Naive thymus-derived CD8-positive, alpha-beta T cell (primary cell): ENCODE results near the gene TMTC3. TPM values are rescaled to one million over a fixed set of nuclear protein-coding genes. Genes with fewer than 3 reads are reported as not detected.

Experiments
- ATAC-seq, 2 donors: fragments of 150-1000 bp; cut with Tn5 transposase in 1 of 2; sonication (Bioruptor Pico), chemical (Tn5 transposase) in 1 of 2; 1 replicate in 1 of 2; 2 replicates in 1 of 2; pipeline ENCODE4 v1.10.0; 2021; ENCODE audit warnings: mild to moderate bottlenecking in 2 of 2, moderate library complexity in 2 of 2
- POLR2A ChIA-PET: fragments of 350-600 bp; sonication (Branson Sonifier 250); formaldehyde crosslinking; loops from one replicate; lab custom pipeline; 2021; ENCODE audit warnings: antibody characterized with exemption; lab: Charles Lee
- DNase-seq, 10 donors: peaks; one replicate each; pipeline versions ENCODE4 v3.0.0 to v3.0.0-alpha.2; 2020 to 2022
- H3K27ac Mint-ChIP-seq, 10 donors: one replicate each; pipeline ENCODE4 v1.8.0; 2020 to 2022; ENCODE audit warnings: mild to moderate bottlenecking in 10 of 10, mixed read lengths in 10 of 10, moderate library complexity in 4 of 10, inconsistent platforms in 1 of 10
- H3K27me3 Mint-ChIP-seq, 5 donors: one replicate each; pipeline ENCODE4 v1.8.0; 2021 to 2022; ENCODE audit warnings: mixed read lengths in 5 of 5
- H3K36me3 Mint-ChIP-seq, 3 donors: one replicate each; pipeline ENCODE4 v1.8.0; 2020 to 2022; ENCODE audit warnings: mixed read lengths in 3 of 3, mild to moderate bottlenecking in 2 of 3, inconsistent platforms in 1 of 3
- H3K4me1 Mint-ChIP-seq, 4 donors: one replicate each; pipeline ENCODE4 v1.8.0; 2021 to 2022; ENCODE audit warnings: mixed read lengths in 4 of 4
- H3K4me3 Mint-ChIP-seq, 10 donors: one replicate each; pipeline ENCODE4 v1.8.0; 2020 to 2022; ENCODE audit warnings: mild to moderate bottlenecking in 10 of 10, mixed read lengths in 10 of 10, moderate library complexity in 6 of 10, inconsistent platforms in 1 of 10
- H3K9me3 Mint-ChIP-seq, 9 donors: one replicate each; pipeline ENCODE4 v1.8.0; 2020 to 2022; ENCODE audit warnings: mixed read lengths in 9 of 9, mild to moderate bottlenecking in 3 of 9, inconsistent platforms in 1 of 9, moderate library complexity in 1 of 9
- polyA plus RNA-seq, 3 donors: library from polyadenylated mRNA; unstranded; fragments of 300-500 nt; fragmentation: Illumina TruSeq; gene quantifications; one replicate each; pipeline ENCODE4 v1.2.3, GENCODE V29; 2021
- total RNA-seq, 8 experiments: library from RNA in 2 of 8; stranded (reverse) in 2 of 8; gene quantifications; one replicate each; pipeline ENCODE4 v1.2.3 and lab custom pipeline; 2021 to 2026

TMTC3 gene
- total and polyA plus RNA-seq, 5 experiments from 2014 or later: 1.2 to 11.9 (median 2.4) TPM

DNA sequence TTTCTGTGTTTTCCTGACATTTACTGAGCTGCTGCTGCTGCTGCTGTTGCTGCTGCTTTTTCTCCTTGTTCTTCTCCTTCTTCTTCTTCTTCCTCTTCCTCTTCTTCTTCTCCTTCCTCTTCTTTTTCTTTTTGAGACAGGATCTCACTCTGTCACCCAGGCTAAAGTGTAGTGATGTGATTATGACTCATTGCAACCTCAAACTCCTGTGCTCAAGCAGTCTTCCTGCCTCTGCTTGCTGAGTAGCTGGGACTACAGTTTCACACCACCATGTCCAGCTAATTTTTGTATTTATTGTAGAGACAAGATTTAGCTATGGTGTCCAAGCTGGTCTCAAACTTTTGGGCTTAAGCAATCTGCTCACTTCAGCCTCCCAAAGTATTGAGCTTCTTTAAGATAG is 95.8 kb downstream of the TMTC3 start:
- POLR2A ChIA-PET: no interaction called here
- H3K27ac Mint-ChIP-seq: no peak overlapping the region

DNA sequence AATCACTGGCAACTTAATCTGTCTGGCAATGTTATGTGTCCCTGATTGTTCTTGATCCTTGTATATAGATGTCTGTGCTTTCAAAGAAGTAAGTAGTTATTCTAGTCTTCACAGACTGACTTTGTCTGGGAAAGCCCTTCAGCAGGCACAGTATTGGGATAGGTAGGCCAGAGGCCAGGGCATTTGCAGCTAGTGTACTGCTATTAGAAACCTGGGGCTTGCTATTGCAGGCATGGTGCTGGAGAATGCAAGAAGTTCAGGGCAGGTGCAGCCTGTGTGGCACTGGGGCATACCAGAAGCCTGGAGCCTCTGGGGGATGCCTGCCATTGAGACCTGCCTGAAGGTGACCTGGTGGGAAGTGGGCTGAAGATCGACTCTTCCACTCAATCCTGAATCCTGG is 96.3 kb downstream of the TMTC3 start:
- Mint-ChIP-seq H3K9me3 (peaks cover 0 to 10% (median 4%) of the 10 kb centered on the region in 9 donors), H3K4me3 (no peak overlapping the region), H3K27ac (no peak overlapping the region), H3K36me3 (no peaks in the 10 kb centered on the region), H3K27me3 (peaks cover 0 to 6% (median 0%) of the 10 kb centered on the region in 5 donors), H3K4me1 (no peaks in the 10 kb centered on the region)
- POLR2A ChIA-PET: no interaction called here
- DNase-seq (no peak), ATAC-seq (no peak)

More for the DNA sequence above, 95.8 kb downstream of the TMTC3 start:
- no peak overlapping the region for H3K4me3 Mint-ChIP-seq
- DNase-seq (no peak), ATAC-seq (no peak)
- no peaks in the 10 kb centered on the region for H3K4me1 Mint-ChIP-seq
- peaks cover 0 to 7% (median 4%) of the 10 kb centered on the region in 9 donors for H3K9me3 Mint-ChIP-seq
- peaks cover 0 to 6% (median 0%) of the 10 kb centered on the region in 5 donors for H3K27me3 Mint-ChIP-seq
- no peaks in the 10 kb centered on the region for H3K36me3 Mint-ChIP-seq

DNA sequence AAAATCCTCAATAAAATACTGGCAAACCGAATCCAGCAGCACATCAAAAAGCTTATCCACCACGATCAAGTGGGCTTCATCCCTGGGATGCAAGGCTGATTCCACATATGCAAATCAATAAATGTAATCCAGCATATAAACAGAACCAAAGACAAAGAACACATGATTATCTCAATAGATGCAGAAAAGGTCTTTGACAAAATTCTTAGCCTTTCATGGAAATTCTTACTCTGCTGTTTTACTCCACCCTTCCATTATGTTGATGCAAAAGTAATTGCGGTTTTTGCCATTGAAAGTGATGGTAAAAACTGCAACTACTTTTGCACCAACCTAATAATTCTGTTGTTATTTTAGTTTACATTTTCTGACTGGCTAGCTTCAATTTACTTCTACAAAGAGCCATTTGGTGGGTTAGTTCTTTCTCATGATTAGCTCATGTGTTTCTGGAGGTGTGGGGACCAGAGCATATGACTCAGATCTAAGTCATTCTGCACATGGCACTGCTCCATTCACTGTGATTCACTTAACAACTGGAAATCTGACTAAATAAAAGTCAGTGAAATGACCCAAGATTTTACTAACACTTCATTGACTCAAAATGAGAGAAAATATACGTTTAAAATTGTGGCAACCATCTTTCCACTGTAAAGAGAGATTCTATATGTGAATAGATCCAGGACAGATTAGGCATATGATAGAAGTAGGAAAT is 99.9 kb downstream of the TMTC3 start:
- Mint-ChIP-seq H3K27ac (no peak overlapping the region), H3K4me3 (no peak overlapping the region), H3K36me3 (no peaks in the 10 kb centered on the region), H3K4me1 (no peaks in the 10 kb centered on the region), H3K27me3 (peaks cover 4 to 12% (median 9%) of the 10 kb centered on the region in 5 donors), H3K9me3 (peaks cover 0 to 10% (median 4%) of the 10 kb centered on the region in 9 donors)
- POLR2A ChIA-PET: no interaction called here
- no peak for ATAC-seq
- DNase-seq: no peak

DNA sequence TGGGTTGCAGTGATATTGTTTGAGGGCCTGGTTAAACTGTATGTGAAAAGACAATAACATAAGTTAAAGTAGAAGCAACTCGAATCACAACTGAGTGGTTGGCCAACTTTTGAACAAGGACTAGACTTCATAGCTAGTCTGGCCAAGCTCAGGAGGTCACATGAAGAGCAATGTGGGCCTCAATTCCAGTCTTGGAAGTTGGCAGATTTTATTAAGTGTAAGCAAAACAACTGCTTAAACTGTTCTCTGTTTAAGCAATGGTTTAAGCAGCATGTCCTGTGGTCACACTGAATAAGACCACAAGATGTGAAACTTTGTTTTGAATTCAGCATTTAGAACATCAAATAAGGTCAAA is 100.4 kb downstream of the TMTC3 start:
- Mint-ChIP-seq H3K4me1 (no peaks in the 10 kb centered on the region), H3K9me3 (peaks cover 0 to 10% (median 4%) of the 10 kb centered on the region in 9 donors), H3K27me3 (peaks cover 4 to 12% (median 9%) of the 10 kb centered on the region in 5 donors), H3K4me3 (no peak overlapping the region), H3K27ac (no peak overlapping the region), H3K36me3 (no peaks in the 10 kb centered on the region)
- DNase-seq (no peak), ATAC-seq (no peak)
- POLR2A ChIA-PET: no interaction called here

DNA sequence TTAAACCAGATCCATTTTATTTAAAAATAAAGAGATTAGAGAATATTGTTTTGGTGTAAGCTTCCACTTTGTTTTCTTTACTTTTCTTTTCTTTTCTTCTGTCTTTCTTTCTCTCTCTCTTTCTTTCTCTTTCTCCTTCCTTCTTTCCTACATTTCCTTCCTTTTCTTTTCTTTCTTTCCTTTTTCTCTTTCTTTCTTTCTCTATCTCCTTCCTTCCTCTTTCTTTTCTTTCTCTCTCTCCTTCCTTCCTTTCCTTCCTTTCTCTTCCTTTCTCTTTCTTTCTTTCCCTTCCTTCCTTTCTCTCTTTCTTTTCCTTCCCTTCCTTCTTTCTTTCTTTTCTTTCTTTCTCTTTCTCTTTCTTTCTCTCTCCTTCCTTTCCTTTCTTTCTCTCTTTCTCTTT is 100.8 kb downstream of the TMTC3 start:
- H3K27ac Mint-ChIP-seq: peak overlapping the region in 2 of 10 donors; percentile 29 to 68
- POLR2A ChIA-PET: no interaction called here
- peaks cover 4 to 12% (median 9%) of the 10 kb centered on the region in 5 donors for H3K27me3 Mint-ChIP-seq
- H3K9me3 Mint-ChIP-seq: peaks cover 0 to 10% (median 4%) of the 10 kb centered on the region in 9 donors
- ATAC-seq (no peak), DNase-seq (no peak)
- H3K4me3 Mint-ChIP-seq: no peak overlapping the region
- H3K36me3 Mint-ChIP-seq: no peaks in the 10 kb centered on the region
- H3K4me1 Mint-ChIP-seq: no peaks in the 10 kb centered on the region

DNA sequence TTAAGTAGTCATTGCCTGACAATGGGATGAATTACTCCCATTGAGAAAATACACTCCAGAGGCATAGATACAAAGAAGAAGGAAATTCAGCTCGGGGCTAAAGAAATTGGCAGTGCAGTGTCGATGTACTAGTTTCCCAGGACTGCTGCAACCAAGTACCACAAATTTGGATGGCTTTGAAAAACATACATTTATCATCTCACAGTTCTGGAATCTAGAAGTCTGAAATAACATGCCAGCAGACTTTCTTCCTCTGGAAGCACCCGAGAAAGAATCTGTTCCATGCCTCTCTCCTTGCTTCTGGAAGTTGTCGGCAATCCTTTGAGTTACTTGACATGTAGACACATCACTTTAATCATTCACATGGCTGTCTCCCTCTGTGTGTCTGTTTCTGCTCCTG is 101.9 kb downstream of the TMTC3 start:
- Mint-ChIP-seq H3K36me3 (no peaks in the 10 kb centered on the region), H3K27me3 (peaks cover 5 to 10% (median 9%) of the 10 kb centered on the region in 5 donors), H3K9me3 (peaks cover 0 to 10% (median 4%) of the 10 kb centered on the region in 9 donors), H3K4me1 (no peaks in the 10 kb centered on the region), H3K27ac (no peak overlapping the region), H3K4me3 (no peak overlapping the region)
- no peak for DNase-seq
- no peak for ATAC-seq
- POLR2A ChIA-PET: no interaction called here

DNA sequence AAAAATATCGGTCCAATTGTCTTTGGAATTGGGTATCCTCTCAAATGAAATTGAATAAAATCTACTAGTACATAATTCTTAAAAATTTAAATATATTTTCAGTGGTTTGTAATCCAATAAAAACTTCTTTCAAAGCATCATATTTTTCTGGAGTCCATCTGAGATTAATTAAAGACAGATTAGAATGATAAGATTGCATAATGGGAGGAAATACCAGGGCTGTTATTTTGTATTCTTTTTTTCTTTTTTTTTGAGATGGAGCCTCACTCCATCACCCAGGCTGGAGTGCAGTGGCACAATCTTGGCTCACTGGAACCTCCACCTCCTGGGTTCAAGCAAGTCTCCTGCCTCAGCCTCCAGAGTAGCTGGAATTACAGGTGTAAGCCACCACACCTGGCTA is 103.8 kb downstream of the TMTC3 start:
- POLR2A ChIA-PET: no interaction called here
- no peak for ATAC-seq
- Mint-ChIP-seq H3K27me3 (peaks cover 5 to 10% (median 9%) of the 10 kb centered on the region in 5 donors), H3K9me3 (peaks cover 0 to 6% (median 0%) of the 10 kb centered on the region in 9 donors), H3K27ac (no peak overlapping the region), H3K4me3 (no peak overlapping the region), H3K36me3 (no peaks in the 10 kb centered on the region), H3K4me1 (no peaks in the 10 kb centered on the region)
- no peak for DNase-seq

DNA sequence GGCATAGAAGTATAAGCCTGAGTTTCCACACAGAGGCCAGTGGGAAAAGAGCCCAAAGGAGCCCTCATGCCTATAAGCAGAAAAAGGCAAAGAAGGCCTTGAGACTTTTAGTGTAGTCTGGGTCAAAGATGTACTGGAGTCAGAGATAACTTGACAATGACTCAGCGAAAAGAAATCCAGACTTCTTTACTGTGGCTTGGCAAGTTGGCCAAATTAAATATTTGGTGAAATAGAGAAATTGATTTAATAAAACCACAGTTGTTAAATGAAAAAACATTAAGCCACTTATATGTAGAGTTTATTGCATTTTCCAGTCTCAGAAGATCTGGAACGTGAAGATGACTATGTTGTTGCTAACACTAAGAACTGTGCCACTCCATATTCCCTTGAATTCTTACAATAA is 105.1 kb downstream of the TMTC3 start:
- ATAC-seq (no peak), DNase-seq (no peak)
- H3K4me3 Mint-ChIP-seq: no peak overlapping the region
- H3K36me3 Mint-ChIP-seq: no peaks in the 10 kb centered on the region
- peaks cover 5 to 10% (median 9%) of the 10 kb centered on the region in 5 donors for H3K27me3 Mint-ChIP-seq
- H3K27ac Mint-ChIP-seq: no peak overlapping the region
- peaks cover 0 to 3% (median 0%) of the 10 kb centered on the region in 9 donors for H3K9me3 Mint-ChIP-seq
- no peaks in the 10 kb centered on the region for H3K4me1 Mint-ChIP-seq
- POLR2A ChIA-PET: no interaction called here

DNA sequence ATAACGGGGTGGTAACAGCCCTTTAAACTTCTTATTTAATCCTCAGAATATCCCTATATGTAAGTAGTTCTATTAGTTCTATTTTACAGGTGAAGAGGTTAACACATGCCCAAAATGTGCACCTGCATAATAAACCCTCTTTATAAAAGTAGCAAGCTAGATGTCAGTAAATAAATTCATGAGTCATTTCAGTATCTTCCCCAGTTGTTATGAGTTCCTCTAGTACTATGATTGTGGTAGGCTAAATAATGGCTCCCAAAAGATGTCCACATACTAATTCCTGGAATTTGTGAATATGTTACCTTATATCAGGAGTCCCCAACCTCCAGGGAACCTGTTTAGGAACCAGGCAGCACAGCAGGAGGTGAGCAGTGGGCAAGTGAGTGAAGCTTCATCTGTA is 106.5 kb downstream of the TMTC3 start:
- Mint-ChIP-seq H3K4me3 (no peak overlapping the region), H3K4me1 (no peaks in the 10 kb centered on the region), H3K27ac (no peak overlapping the region), H3K9me3 (no peaks in the 10 kb centered on the region), H3K36me3 (no peaks in the 10 kb centered on the region), H3K27me3 (peaks cover 5 to 13% (median 9%) of the 10 kb centered on the region in 5 donors)
- DNase-seq: no peak
- POLR2A ChIA-PET: no interaction called here
- ATAC-seq: no peak

Other genes starting within 250 kb of the TMTC3 start
- gene C12orf50, start 112.9 kb upstream of the TMTC3 start, total RNA-seq: under 1 TPM; 0.13 to 0.14 TPM
- not detected for gene C12orf50, start 112.9 kb upstream of the TMTC3 start, polyA plus RNA-seq
- 10 to 100 TPM; 20.5 to 22.3 TPM for gene CEP290, start 219 bp upstream of the TMTC3 start, total RNA-seq
- 1 to 10 TPM; 4.3 to 6.5 (median 4.4) TPM for gene CEP290, start 219 bp upstream of the TMTC3 start, polyA plus RNA-seq